Fibroblast of mammary gland (primary cell): Measurements from ENCODE around the gene C7orf33.

Experiments used
- DNase-seq: peaks from one replicate; pipeline ENCODE4 v3.0.0-alpha.2; 2010; ENCODE audit warnings: low read depth
- H3K4me3 ChIP-seq: 2 replicates; pipeline ENCODE4 v1.5.1; 2011; ENCODE audit warnings: low read depth, mild to moderate bottlenecking, low read length, moderate library complexity; ENCODE audit not compliant: control insufficient read depth
- TF ChIP-seq, protein P1 (sequence below): conservative IDR thresholded peaks from 2 replicates; pipeline ENCODE4 v1.5.1; 2011; ENCODE audit warnings: low read depth, low read length, inconsistent platforms; ENCODE audit not compliant: control insufficient read depth, insufficient read depth

C7orf33 gene, protein sequence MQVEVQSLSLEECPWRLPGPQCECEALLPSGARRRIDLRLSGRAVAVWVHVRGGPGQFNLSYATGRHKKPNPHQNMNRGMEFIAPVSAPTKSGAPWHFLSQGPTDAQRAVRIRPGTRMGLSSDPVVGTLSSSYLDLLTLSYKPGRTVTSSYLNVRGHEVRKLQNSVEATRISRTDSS

DNA sequence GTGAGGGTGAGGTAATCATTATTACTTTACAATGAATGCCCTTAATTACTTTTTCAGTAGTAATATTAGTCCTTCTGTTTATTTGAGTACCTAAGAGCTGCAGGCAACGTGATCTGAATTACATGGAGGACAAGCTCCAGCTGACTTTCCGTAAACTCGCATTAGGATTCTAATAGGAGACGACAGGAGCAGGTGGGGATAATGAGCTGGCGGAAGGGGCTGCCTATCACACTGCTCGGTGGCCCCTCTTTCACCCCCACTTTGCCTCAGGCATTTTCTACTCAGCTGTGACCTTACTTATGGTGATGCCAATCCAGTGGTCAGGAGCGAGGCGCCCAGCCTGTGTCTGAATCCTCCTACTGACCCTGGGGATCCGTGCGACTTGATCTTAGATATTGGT is at the start of gene C7orf33:
C7orf33 (plus strand) TSS at position 296 of the 400 bp plus-strand sequence. CDS start 160 bp downstream, outside the sequence.
- DNase-seq, result no peak
- TF ChIP-seq, protein P1, sequence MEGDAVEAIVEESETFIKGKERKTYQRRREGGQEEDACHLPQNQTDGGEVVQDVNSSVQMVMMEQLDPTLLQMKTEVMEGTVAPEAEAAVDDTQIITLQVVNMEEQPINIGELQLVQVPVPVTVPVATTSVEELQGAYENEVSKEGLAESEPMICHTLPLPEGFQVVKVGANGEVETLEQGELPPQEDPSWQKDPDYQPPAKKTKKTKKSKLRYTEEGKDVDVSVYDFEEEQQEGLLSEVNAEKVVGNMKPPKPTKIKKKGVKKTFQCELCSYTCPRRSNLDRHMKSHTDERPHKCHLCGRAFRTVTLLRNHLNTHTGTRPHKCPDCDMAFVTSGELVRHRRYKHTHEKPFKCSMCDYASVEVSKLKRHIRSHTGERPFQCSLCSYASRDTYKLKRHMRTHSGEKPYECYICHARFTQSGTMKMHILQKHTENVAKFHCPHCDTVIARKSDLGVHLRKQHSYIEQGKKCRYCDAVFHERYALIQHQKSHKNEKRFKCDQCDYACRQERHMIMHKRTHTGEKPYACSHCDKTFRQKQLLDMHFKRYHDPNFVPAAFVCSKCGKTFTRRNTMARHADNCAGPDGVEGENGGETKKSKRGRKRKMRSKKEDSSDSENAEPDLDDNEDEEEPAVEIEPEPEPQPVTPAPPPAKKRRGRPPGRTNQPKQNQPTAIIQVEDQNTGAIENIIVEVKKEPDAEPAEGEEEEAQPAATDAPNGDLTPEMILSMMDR, result no peak
- H3K4me3 ChIP-seq, result no peak within 1 kb of the TSS

DNA sequence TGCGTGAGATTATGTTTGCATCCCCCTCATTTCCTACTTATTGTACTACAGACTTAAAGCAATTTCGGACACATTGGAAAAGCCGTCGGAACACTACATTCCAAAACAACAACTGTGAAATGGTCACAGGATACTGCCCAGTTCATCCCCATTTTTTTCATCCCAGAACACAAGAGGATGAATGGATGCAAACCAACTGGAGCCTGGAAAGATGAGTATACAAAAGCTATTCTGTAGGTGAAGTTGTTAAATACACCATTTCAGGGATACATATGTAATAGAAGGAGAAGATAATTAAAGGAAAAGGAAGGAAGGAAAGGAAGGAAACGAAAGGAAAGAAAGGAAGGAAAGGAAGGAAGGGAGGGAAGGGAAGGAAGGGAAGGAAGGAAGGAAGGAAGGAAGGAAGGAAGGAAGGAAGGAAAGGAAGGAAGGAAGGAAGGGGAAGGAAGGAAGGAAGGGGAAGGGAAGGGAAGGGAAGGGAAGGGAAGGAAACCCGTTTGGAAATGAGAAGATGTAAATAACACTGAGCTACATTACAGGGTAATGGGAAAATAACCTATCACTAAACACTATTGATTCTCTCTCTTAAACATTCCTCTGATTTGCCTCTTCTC is 48.6 kb upstream of the C7orf33 start:
- DNase-seq, result no peak
- H3K4me3 ChIP-seq, result no peak overlapping the region
- TF ChIP-seq, protein P1, result no peak

DNA sequence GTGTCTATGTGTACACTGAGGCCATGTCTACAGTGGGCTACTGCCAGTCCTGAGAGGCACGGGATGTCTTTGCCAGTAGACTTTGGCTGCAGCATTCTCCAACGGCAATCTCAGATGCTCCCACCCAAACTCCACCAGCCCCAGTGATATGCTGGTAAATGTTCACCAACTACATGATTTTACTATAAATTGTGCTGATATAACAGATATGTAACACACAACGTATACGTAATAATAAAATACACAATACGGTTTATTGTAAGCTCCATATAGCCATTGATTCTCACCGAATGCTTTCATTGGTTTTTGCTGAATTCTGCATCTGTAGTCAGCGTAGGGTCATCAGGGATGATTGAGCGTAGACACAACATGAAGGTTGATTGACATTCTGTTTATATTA is 47.3 kb upstream of the C7orf33 start:
- no peak overlapping the region for H3K4me3 ChIP-seq
- DNase-seq, result no peak
- TF ChIP-seq, protein P1, result no peak

DNA sequence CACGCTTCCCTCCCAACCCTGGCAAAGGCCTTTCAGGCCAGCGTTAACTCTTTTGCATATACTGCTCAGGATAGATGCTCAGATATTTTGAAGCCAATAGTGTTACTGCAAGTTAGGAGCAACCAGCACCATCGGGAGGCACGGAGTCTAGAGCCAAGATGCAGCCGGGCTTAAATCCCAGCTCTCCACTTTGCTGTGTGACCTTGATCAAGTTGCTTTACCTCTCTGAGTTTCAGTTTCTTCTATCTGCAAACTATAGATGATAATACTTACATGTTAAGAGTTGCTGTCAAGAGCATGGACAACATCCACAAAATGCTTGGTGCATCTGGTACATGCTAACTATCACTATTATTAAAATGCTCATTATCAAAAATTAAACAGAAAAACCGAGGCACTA is 45.4 kb upstream of the C7orf33 start:
- H3K4me3 ChIP-seq, result no peak overlapping the region
- TF ChIP-seq, protein P1, result no peak
- no peak for DNase-seq

DNA sequence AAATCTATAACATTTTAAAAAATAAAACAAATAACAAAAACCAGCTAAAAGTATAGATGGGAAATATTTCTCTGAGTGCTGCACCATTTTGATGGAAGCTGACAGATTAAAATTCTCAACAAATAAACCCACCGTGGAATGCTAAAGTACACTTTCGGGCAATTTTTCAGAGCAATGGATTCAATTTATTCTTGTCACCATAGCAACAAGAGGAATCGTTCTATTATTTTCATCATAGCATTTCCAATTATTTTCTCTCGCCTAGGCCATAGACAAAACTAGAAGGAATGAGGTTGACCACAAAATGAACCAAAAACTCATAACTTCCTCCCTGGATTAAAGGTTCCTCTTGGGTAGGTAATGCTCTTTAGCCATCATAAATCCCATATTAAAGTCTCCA is 44.6 kb upstream of the C7orf33 start:
- TF ChIP-seq, protein P1, result no peak
- DNase-seq, result no peak
- H3K4me3 ChIP-seq, result no peak overlapping the region

DNA sequence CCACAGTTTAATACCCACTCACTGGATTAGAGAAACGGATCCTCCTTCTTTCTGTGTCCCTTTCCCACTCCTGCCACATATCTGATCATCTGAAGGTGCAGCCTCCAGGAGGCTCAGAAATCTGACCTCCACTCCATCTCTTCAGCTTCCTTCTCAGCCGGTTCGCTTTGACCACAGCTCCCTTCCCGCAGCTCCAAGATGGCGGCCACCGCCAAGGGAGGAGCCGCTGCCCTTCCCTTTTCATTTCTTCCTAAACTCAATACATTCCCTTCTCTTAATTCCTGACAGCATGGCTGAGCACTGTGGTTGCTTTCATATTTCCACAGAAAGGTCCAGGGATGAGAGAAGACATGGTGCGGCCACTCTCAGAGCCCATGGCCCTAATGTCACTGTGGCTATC is 43.7 kb upstream of the C7orf33 start:
- DNase-seq, result no peak
- H3K4me3 ChIP-seq, result no peak overlapping the region
- TF ChIP-seq, protein P1, result no peak
